Cardiac muscle cell (in vitro differentiated cells and primary cell): ENCODE results near the gene MIR17HG. TPM values are rescaled to one million over a fixed set of nuclear protein-coding genes. Genes with fewer than 3 reads are reported as not detected.

Source experiments
- DNase-seq, 2 donors: peaks; one replicate each; pipeline versions ENCODE4 v3.0.0 to v3.0.0-alpha.2; 2010 to 2017; ENCODE audit warnings: low read depth in 1 of 2, low spot score in 1 of 2
- H3K27ac ChIP-seq: fragments of 200-600 bp; sonication (generic); 2 replicates; pipeline ENCODE4 v1.5.1; 2016
- H3K27me3 ChIP-seq: fragments of 200-600 bp; sonication (generic); 2 replicates; pipeline ENCODE4 v1.6.0; 2016; ENCODE audit warnings: control low read depth
- H3K36me3 ChIP-seq: fragments of 200-600 bp; sonication (generic); 2 replicates; pipeline ENCODE4 v1.5.1; 2016; ENCODE audit warnings: control low read depth
- H3K4me1 ChIP-seq: fragments of 200-600 bp; sonication (generic); 2 replicates; pipeline ENCODE4 v1.8.1; 2017; ENCODE audit warnings: low read depth, mild to moderate bottlenecking, mixed run types
- H3K4me3 ChIP-seq: fragments of 200-600 bp; sonication (generic); 2 replicates; pipeline ENCODE4 v1.5.1; 2016; ENCODE audit warnings: mild to moderate bottlenecking
- H3K9me3 ChIP-seq: fragments of 200-600 bp; sonication (generic); 2 replicates; pipeline ENCODE4 v1.5.1; 2017; ENCODE audit warnings: low read depth, mild to moderate bottlenecking, control low read depth
- polyA plus RNA-seq: library from polyadenylated mRNA; unstranded; fragments of >200 nt; fragmentation: Nextera tagmentation; extraction: Ambion mirVana; gene quantifications from 2 replicates; pipeline ENCODE4 v1.2.1, GENCODE V29; 2016
- total RNA-seq: library from RNA; depleted of rRNA; stranded (reverse); fragments of >200 nt; gene quantifications from 2 replicates; pipeline ENCODE4 v1.2.3, GENCODE V29; 2016
- TF ChIP-seq, protein P1 (sequence below): IDR thresholded peaks from 2 replicates; pipeline ENCODE4 v1.5.1; 2012; ENCODE audit warnings: low read depth, mild to moderate bottlenecking, low read length

MIR17HG gene
- total and polyA plus RNA-seq, 2 experiments from 2014 or later, result 1.5 to 13.1 TPM

DNA sequence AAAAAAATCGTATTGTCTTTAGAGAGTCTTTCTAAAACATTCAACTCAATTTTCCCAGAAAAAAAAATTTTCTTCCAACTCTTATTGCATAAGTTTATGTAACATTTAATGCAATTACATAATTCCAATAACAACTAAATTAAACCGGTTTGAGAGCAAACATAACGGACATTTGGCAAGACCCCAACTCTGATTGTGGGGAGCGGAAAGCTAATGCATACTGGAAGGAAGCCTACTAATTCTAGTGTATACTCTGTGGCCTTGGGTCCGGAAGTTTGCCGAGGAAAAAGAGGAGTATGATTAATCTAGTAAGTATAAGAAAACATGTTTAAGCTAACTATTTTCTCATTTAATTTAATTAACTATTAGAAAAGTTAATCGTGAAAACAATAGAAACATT, 21.3 kb upstream of the MIR17HG start:
- Histone ChIP-seq H3K27me3 (no peaks in the 10 kb centered on the region), H3K4me1 (no peaks in the 10 kb centered on the region), H3K36me3 (no peaks in the 10 kb centered on the region), H3K4me3 (no peak overlapping the region), H3K9me3 (no peaks in the 10 kb centered on the region), H3K27ac (no peak overlapping the region)
- peak in 1 of 2 donors; percentile 12 for DNase-seq
- TF ChIP-seq, protein P1, sequence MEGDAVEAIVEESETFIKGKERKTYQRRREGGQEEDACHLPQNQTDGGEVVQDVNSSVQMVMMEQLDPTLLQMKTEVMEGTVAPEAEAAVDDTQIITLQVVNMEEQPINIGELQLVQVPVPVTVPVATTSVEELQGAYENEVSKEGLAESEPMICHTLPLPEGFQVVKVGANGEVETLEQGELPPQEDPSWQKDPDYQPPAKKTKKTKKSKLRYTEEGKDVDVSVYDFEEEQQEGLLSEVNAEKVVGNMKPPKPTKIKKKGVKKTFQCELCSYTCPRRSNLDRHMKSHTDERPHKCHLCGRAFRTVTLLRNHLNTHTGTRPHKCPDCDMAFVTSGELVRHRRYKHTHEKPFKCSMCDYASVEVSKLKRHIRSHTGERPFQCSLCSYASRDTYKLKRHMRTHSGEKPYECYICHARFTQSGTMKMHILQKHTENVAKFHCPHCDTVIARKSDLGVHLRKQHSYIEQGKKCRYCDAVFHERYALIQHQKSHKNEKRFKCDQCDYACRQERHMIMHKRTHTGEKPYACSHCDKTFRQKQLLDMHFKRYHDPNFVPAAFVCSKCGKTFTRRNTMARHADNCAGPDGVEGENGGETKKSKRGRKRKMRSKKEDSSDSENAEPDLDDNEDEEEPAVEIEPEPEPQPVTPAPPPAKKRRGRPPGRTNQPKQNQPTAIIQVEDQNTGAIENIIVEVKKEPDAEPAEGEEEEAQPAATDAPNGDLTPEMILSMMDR, result no peak

DNA sequence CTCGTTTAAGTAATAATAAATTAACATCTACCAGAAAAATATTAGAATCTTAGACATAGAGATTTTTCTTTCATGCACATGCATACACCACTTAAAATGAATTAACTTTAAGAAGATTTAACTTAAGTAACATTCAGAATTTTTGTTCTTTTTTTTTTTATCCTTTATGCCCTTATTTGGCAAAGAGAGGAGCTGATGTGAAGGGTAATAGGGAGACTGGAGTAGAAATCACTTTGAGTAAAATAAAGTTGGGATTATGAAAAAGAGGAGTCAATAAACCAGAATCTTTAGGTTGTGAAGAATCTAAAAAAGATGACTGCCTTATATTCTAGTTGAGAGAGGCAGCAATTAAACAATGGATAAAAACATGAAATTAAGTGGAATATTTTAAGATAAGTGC, 18.8 kb upstream of the MIR17HG start:
- H3K27me3 ChIP-seq, result no peaks in the 10 kb centered on the region
- TF ChIP-seq, protein P1, result no peak

DNA sequence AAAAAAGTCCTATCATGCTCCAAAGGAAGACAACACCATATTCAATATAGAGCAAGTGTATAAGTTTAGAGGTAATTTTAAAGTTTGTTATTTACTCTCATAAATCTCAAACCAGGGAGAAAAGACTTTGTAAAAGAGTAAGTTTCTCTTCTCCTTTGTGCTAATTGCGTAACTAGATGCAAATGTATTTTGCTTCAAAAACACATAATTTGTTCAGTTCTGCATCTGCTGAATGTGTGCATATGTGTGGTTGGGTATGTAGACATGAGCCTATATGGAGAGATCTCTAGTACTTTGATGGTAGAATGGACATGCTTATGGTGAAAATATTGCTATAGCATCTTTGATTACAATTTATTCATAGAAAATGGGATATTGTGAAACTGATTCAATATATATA, 17.8 kb upstream of the MIR17HG start:
- H3K4me1 ChIP-seq, result no peaks in the 10 kb centered on the region
- H3K36me3 ChIP-seq, result no peaks in the 10 kb centered on the region
- DNase-seq, result no peak
- no peak overlapping the region for H3K27ac ChIP-seq
- H3K9me3 ChIP-seq, result no peaks in the 10 kb centered on the region
- TF ChIP-seq, protein P1, result no peak
- no peaks in the 10 kb centered on the region for H3K27me3 ChIP-seq
- H3K4me3 ChIP-seq, result no peak overlapping the region

More for the DNA sequence above, 18.8 kb upstream of the MIR17HG start:
- no peak for DNase-seq
- no peak overlapping the region for H3K27ac ChIP-seq
- H3K36me3 ChIP-seq, result no peaks in the 10 kb centered on the region
- no peaks in the 10 kb centered on the region for H3K9me3 ChIP-seq
- no peaks in the 10 kb centered on the region for H3K4me1 ChIP-seq
- no peak overlapping the region for H3K4me3 ChIP-seq

DNA sequence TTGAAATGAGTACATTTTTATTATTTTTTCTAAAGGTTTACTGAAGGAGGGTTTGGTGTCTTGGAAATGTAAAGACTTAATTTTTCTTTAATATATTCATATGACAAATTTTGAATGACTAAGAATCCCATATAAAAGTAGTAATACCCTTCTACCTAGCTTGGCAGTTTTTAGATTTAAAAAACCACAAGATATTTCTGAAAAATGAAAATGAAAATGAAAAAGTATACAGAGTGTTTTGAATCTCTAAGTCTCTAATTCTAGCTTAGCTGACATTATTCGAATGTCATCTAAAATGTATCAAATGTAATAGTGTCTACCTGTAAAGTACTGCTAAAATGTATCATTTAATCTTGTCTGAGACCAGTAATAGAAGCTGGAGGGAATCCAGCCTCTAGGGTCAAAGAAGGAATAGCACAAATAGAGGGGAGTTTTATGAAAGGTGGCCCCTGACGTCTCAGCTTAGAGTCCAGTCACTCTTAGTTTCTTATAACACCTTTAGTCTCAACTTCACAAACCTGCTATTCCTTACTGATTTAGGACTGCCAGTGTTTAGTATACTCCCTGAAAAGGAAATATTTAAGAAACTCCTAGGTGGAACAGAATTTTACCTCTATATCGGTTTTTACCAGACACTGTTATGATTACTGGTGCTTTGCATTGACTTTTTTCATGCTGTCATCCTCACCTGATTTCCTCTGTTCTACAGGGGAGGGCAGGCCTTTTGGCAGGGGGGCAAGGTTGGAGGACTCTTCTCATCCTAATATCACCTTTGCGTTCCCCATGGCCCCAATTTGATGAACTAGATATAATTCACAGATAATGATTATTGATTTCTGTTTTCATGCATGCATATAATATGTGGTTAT, 16.2 kb upstream of the MIR17HG start:
- no peak for DNase-seq
- no peaks in the 10 kb centered on the region for H3K36me3 ChIP-seq

DNA sequence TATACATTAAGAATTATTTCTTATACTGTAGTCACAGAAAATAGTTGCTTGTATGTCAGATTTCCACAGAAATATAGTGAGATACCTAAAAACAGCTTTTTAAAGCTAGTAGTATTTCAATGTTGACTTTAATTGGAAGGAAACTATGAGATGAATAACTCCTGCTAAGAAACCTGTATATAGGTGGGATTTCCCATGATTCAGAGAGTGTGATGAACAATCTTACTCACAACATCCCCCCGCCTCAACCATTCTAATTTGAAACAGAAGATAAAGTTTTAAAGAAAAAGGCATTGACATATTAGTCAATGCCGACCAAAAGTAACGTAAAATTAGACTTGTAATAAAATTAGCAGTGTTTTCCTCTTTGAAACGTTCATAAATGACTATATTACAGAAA, 1.4 kb upstream of the MIR17HG start:
- no peaks in the 10 kb centered on the region for H3K9me3 ChIP-seq
- H3K36me3 ChIP-seq, result no peaks in the 10 kb centered on the region
- DNase-seq, result no peak
- TF ChIP-seq, protein P1, result no peak
- no peak overlapping the region for H3K27ac ChIP-seq
- H3K4me1 ChIP-seq, result peaks cover 16% of the 10 kb centered on the region
- no peaks in the 10 kb centered on the region for H3K27me3 ChIP-seq
- H3K4me3 ChIP-seq, result no peak overlapping the region

More for the DNA sequence above, 16.2 kb upstream of the MIR17HG start:
- Histone ChIP-seq H3K9me3 (no peaks in the 10 kb centered on the region), H3K4me3 (no peak overlapping the region), H3K27ac (no peak overlapping the region), H3K4me1 (no peaks in the 10 kb centered on the region), H3K27me3 (no peaks in the 10 kb centered on the region)
- TF ChIP-seq, protein P1, result no peak
